GM19467 (cell line): ENCODE data around the gene MATK.
A peak's percentile ranks its signal among the peaks of the same experiment; 100 is the strongest.
"Not testable (repeated sequence)": the region's sequence is repeated elsewhere in the genome, so short reads cannot be mapped to it uniquely, and the experiment has no call there.

Experiments
- ATAC-seq: cut with Tn5 transposase; IDR thresholded peaks from one replicate; pipeline ENCODE4 v1.9.1; 2021; ENCODE audit warnings: mild to moderate bottlenecking, moderate library complexity; ENCODE audit not compliant: unreplicated experiment

Gene MATK

DNA sequence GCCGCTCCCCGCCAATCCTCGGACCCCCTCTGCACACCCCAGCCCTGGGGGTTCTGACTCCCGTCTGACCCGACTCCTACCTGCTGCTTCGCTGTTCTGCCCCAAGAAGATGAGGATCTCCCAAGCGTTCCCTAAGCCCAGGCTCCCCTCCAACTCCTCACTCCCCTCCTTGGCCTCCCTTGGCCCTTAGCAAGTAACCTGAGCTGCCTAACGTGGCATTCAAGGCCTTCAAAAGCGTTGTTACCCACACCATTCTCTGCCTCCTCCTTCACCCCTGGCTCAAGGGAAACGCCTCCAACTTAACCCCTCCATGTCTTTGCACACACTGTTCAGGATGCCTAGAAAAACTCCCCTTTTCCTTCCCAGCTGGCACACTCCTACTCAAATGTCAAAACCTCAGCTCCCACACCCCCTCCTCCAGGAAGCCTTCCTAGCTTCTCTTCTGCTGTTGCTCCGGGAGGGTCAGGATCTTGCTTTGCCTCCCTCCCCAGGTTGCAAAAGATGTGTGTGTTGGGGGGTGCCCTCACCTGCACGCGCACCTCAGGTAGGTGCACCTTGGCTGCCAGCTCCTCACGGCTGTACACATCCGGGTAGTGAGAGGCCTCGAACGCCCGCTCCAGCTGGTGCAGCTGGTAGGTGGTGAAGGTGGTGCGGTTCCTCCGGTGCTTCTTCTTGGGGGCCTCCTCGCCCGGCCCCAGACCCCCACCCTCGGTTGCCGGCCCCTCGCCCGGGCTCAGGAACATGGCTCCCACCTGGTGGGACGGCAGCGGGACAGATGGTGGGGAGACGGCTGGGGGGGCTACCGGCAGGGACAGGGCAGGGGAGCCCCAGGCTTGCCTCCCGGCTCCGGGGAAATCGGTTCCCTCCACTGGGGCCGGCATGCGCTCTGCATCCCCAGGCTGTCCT lies 14.9 kb downstream of the MATK start:
- no peak for ATAC-seq

DNA sequence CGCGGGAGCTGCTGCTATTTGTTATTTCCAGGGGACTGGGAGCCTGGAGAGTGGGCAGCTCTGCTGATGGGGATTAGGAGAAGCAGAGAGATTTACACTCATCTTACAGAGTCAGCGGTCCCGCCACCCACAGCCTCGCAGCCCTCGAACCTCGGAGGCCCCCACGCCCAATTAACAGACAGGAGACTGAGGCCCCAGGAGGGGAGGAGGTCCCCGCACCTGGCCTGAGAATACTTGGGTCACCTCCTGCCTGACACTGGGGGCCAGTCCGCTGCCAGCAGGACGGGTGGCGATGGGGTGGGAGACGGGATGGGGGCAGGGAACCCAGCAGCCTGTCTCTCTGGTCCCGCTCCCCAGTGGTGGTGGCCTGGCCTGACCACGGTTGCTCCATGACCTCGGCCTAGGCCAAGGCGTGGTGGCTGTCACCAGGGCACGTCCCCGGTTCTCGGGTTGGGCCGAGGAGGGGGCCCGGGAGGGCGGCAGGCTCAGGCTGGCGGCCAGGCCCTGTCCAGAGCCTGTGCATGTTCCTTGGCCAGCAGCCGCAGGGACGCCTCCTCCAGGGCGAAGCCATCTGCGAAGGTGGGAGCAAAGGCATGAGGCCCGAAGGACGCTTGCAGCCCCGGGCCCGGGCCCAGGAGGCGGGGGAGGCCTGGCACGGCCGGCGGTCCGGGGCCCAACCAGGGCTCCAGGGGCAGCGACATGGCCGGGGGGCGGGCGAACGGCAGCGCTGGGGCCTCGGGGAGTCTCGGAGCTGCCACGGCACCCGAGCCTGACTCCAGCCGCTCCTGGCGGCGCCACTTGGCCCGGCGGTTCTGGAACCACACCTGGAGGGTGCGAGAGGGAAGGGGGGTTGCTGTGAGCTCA lies 15.8 kb downstream of the MATK start:
- ATAC-seq: no peak

DNA sequence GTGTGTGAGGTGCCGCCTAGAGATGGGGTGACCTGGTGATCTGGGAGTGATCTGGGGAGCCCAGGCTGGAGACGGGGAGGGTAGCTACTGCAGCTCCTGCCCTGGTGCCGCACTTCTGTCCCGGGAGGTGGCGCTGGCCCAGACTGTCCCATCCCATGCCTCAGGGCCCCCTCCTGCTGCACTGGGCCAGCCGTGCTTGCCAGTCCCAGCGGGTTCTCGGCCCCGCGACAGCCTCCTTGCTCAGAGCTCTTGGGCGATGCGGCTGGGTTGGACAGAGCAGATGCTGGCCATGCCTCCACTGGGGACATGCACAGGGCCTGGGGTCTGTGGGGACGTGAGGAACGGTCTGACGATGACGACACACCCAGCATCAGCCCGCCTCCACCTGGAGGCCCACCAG lies 16.7 kb downstream of the MATK start:
- ATAC-seq: no peak

DNA sequence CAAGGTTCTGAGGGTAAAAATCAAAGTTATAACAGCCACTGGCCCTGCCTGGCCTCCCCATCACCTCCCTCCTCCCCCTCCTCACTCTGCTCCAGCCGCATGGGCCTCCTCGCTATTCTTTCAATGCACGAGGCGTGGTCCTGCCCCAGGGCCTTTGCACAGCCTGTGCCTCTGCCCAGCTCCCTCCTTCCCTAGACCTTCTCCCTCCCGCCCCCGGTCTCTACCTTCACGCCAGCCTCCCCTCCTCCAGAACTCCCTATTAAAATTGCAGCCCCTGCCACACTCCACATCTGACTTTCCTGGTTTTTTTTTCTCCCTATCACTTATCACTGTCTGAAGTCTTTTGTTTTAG lies 17.5 kb downstream of the MATK start:
- no peak for ATAC-seq

DNA sequence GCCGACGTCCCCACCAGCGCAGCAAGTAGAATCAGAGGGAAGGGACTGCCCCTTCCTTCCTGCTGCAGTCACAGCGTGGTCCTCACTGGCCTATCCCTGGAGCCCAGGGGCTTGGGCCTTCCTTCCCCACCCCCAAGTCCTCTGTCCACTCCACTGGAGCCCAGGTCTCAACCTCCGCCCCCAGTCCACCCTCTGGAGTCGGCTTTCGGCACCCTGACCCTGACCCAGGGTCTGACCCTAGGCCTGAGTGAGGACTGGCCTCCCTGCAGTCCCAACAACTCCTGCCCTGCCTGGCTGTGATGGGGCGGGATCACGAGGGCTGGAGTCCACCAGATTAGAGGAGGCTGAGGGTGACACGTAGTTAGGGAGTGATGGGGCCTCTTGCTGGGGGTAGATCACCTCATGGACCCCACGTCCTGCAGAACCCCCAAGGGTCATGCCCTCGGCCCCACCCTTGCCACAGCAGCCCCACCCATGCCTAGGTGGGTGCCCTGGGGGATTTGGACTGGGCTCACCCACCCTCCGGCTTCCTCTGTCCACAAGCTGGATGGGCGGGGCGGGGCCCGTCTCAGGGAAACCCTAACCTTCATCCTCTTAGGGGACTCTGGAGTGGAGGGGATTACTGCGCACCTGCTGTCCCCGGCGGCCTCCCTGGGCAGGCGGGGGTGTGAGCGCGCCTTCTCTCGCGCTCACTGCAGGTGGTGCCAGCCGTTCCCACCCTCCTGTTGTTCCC lies 18.0 kb downstream of the MATK start:
- ATAC-seq: no peak

DNA sequence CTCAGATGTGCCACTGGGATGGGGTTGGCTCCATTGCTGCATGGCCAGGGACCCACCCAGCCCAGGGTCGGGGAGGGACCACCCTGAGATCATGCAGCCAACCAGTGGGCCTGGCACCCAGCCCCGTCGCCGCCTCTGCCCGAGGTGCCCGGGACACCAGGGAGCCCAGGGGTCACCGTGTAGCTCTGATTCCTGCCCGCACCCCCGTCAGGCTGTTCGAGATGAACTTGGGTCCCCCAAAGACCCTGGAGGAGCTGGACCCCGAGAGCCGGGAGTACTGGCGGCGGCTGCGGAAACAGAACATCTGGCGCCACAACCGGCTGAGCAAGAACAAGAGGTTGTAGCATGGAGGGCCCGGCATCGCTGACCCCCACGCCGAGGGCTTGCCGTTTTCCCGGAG lies 19.1 kb downstream of the MATK start:
- ATAC-seq: no peak

DNA sequence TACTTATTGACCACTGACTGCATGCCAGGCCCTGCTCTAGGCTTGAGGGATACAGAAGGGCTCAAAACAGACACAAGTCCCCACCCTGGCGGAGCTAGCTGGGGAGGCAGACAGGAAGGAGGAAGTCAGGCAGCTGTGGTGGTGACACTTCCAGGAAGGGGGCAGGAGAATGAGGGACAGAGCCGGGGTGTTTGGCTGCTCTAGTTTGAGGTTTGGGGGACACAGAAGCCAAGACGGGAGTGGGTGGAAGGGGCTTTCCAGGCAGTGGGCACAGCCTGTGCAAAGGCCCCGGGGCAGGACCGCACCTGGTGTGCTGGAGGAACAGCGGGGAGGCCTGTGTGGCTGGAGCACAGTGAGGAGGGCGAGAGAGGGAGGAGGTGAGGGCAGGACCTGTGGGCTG lies 19.7 kb downstream of the MATK start:
- no peak for ATAC-seq

DNA sequence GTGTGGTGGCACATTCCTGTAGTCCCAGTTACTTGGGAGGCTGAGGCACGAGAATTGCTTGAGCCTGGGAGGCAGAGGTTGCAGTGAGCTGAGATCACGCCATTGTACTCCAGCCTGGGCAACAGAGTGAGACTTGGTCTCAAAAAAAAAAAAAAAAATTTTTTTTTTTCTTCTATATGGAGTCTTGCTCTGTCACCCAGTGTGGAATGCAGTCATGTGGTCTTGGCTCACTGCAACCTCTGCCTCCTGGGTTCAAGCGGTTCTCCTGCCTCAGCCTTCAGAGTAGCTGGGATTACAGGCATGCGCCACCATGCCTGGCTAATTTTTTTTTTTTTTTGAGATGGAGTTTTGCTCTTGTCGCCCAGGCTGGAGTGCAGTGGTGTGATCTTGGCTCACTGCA lies 20.4 kb downstream of the MATK start:
- not testable (repeated sequence) for ATAC-seq

DNA sequence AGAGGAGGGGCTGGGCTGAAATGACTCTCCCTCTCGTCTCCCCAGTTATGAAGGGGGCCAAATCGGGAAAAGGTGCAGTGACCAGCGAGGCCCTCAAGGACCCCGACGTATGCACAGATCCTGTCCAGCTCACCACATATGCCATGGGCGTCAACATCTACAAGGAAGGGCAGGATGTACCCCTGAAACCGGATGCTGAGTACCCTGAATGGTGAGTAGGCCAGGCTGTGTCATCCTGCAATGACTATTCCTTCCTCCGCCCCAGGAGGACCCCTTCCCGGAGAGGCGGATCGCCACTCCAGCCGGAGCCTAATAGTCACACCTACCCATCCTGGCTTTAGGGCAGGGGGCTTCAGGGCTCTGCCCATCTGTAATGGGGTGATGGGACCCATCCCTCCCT lies 21.1 kb downstream of the MATK start:
- no peak for ATAC-seq

DNA sequence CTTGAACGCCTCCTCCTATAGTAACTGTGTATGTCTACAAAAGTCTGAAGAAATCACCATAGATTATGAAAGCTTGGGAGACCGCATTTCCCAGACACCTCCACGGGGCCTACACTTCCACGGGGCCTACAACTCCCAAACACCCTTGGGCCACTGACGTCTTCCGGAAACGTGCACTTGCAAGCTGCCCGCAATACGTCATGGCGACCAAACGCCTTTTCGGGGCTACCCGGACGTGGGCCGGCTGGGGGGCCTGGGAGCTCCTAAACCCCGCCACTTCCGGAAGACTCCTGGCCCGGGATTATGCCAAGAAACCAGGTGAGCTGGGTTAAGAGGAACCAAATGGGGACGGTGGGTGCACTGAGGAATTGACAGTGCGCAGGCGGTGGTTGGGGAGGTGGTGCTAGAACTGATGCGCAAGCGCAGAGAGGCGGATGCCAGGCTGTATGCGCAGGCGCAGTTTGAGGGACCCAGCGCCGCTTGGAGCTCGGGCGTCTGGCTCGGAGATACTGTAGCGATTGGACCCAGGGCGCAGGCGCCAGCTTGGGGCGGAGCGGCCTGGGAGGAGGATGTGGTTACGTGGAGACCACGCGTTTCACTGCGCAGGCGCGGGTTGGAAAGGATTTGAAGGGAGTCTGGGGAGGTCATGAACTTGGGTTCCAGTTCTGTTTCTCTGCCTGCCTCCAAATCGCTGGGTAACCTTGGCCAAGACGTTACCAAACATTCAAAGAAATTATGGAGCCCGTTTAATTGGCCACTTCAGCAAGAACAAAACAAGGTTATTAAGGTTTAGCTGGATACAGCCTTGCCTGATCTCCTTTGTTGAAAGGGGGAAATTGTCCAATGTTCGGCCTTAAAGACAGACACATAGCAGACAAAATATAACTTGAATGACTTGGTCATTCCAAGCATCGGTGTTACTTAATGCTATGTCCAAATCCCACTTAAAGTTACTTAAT lies 23.4 kb downstream of the MATK start, which contains the start of gene MRPL54:
MRPL54 (plus strand) TSS at position 182 of the 959 bp plus-strand sequence; CDS start at position 201, 19 bp downstream.
- ATAC-seq: peak; percentile 56

DNA sequence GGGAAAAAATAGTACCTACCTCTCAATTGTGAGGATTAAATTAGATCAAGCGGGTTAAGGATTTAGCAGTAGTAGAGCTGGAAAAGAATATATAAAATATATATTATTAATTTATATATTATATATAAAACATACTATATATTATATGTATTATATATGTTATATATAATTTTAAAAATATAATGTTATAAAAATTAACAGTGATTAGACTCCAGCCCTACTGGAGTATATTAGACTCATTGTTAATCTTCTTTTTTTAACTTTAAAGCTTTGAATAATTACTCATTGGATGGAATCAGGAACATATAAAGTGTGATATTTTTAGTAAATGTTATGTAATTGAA lies 24.1 kb downstream of the MATK start:
- no peak for ATAC-seq

DNA sequence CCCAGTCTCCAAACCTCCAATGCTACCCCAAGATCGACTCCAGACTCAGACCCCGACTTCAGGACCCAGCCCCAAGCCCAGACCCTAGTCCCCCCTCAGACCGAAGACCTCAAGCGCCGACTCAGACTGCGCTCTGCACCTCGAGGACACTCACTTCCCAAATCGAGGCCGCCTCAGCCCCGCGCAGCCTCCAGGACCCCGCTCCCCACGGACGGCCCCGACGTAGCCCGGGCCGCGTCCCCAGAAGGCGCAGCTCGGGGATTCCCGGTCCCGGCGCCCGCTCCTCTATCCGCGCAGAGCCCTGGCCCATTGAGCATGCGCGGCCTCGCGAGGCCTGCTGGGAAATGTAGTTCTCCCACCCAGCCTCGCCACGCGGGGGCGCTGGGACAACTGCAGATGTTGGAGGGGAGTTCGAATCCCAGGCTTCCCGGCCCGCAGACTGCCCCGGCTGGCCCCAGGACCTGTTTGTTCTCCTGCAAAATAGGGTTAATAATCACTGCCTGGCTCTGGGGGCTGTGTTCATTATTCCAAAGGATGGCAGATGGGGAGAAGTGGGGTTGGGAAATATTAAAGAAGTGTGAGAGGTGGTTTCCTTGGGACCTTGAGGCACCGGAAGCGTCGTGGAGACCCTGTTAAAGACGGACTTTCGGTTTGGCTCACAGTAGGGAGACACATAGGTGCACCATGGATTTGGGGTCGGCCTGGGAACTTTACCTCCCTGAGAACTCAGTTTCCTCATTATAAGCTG lies 24.6 kb downstream of the MATK start, which contains the start of gene APBA3:
APBA3 (minus strand) TSS at position 311 of the 748 bp plus-strand sequence. CDS start 1,428 bp downstream, outside the sequence.
- ATAC-seq: peak; percentile 41

DNA sequence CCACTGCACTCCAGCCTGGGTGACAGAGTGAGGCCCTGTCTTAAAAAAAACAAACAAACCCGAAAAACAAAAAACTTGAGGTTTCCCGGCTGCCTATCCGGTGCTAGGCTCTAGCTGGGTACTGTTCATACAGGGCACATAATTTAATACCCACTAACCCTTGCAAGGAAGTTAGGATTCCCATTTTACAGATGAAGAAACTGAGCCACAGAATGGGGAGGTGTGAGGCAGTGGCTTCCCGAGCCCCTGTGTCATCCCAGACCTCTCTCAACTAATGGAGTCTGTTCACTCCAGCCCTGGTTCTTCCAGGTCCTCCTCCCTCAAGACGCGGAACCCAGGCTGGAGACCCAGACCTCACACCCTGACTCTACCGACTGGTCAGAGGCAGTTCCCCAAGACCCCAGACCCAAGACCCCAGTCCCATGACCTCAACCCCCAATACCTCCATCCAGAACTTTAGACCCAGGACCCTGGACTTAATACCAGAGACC lies 25.3 kb downstream of the MATK start:
- no peak for ATAC-seq

DNA sequence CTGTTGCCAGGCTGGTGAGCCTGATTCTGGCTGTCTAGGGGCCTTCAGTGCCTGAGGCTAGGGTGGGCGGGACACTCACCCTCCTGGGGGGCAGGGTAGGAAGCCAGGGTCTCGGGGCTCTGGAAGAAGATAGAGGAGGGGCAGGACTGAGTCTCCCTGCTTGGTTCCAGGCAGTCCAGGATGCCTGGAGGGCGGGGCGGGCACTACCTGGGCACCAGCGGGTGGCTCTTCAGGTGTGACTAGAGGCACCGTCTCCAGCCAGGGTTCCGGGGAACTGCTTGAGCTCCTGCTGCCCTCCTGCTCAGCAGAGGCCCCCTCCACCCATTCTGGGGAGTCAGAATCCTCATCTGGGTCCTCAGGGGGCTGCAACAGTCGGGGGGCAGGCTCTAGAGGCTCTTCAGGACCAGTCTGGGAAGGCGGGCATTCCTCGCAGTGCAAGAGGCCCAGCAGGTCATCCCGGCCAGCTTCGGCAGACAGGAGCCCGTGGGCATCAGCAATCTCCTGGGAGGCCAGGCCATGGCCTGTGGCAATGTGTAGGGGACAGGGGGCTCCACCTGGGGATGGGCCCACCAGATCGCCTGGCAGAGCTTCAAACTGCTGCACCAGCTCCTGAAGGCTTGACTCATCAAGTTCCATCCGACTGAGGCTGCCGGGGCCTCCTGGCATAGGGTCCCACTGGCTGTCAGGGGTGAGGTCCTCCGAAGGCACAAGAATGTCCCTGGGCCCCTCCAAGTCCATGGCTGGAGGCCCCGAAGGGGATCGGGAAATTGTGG lies 26.5 kb downstream of the MATK start:
- no peak for ATAC-seq

DNA sequence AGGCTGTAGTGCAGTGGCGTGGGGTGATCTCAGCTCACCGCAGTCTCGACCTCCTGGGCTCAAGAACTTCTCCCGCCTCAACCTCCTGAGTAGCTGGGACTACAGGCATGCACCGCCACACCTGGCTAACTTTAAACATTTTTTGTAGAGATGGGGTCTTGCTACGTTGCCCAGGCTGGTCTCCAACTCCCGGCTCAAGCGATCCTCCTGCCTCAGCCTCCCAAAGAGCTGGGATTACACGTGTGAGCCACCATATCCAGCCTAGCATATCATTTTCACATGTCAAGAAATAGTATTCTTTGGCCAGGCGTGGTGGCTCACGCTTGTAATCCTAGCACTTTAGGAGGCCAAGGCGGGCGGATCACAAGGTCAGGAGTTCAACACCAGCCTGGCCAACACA lies 27.9 kb downstream of the MATK start:
- not testable (repeated sequence) for ATAC-seq

DNA sequence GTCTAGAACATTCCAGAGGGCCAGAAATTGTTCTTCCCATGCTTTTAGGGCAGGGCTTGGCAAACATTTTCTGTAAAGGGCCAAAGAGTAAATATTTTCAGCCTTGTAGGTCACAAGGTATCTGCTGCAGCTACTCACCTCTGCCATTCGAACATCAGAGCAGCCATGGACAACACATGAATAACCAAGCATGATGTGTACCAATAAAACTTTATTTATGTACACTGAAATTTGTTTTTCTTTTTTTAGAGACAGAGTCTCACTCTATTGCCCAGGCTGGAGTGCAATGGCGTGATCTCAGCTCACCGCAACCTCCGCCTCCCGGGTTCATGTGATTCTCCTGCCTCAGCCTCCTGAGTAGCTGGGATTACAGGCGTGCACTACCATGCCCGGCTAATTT lies 28.5 kb downstream of the MATK start:
- ATAC-seq: not testable (repeated sequence)

DNA sequence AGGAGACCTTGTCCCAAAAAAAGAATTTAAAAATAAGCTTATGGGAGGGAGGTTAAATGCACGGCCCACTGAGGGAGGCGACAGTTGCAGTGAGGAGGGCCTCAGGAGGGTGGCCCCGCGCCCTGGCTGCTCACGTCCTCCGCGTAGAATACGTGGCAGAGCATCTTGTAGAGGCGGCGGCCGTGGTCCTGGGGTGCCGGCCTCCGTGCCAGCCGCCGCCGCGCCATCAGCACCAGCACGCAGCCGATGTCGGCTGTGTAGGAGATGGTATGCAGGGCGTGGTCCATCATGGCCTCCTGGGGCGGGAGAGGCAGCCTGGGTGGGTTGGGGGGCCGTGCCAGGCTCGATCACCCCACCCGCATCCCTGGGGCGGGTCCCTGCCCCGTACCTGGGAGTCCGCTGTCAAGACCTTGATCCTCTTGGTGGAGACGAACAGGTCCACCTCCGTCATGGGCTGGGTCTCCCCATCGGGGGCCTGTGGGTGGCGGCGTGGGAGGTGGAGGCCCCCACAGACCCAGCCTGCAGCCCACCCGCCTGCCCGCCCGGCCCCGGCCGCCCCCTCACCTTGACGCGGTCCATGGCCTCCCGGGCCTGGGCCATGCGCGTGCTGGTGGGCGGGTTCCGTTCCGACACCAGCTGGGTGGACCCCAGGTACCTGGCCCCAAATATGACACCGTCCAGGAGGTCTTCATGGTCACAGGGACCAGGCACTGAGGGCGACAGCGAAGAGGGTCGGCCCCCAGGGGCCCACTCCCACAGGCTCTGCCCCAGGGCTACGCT lies 32.4 kb downstream of the MATK start:
- ATAC-seq: no peak

DNA sequence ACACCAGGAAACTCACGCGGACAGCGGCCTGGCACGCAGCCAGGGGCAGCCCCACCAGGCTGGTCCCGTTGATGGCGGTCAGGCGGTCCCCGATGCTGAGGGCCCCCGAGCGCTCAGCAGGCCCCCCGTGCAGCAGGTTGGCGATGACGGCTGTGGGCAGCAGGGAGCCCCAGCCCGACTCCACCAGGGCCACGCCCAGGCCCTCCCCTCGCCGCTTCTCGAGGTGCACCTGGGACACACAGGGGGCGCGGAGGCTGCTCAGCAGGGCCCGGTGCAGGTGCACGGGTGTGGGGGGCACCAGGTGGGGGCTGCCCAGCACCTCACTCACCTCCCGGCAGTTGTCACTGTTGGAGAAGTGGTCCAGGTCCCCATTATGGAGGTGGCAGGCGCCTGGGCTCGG lies 33.7 kb downstream of the MATK start:
- ATAC-seq: no peak
